Endodermal cell (in vitro differentiated cells): ENCODE data around the gene SFXN5. TPM values are rescaled to one million over a fixed set of nuclear protein-coding genes. Genes with fewer than 3 reads are reported as not detected.

ENCODE experiments used
- DNase-seq: peaks from one replicate; pipeline ENCODE4 v3.0.0-alpha.2; 2017
- H3K27ac ChIP-seq: 2 replicates; pipeline ENCODE4 v1.5.1; 2013; ENCODE audit warnings: mild to moderate bottlenecking, low read depth, low read length, moderate library complexity
- H3K27me3 ChIP-seq: 2 replicates; pipeline ENCODE4 v1.6.1; 2013; ENCODE audit warnings: mild to moderate bottlenecking, low read length, moderate library complexity; ENCODE audit not compliant: insufficient read depth, control insufficient read depth, poor library complexity, severe bottlenecking
- H3K36me3 ChIP-seq: 2 replicates; pipeline ENCODE4 v1.7.0; 2013; ENCODE audit warnings: mild to moderate bottlenecking, low read length, moderate library complexity; ENCODE audit not compliant: control insufficient read depth, insufficient read depth
- H3K4me1 ChIP-seq: one replicate; pipeline ENCODE4 v1.7.0; 2013; ENCODE audit warnings: low read length; ENCODE audit not compliant: control insufficient read depth, insufficient read depth
- H3K4me3 ChIP-seq: 2 replicates; pipeline ENCODE4 v1.5.1; 2013; ENCODE audit warnings: mild to moderate bottlenecking, low read length, moderate library complexity
- H3K9ac ChIP-seq: 2 replicates; pipeline ENCODE4 v1.6.1; 2013; ENCODE audit warnings: mild to moderate bottlenecking, low read length, moderate library complexity; ENCODE audit not compliant: poor library complexity, severe bottlenecking; ENCODE audit errors: extremely low read depth
- H3K9me3 ChIP-seq: 2 replicates; pipeline ENCODE4 v1.6.1; 2013; ENCODE audit warnings: mild to moderate bottlenecking, low read length, moderate library complexity; ENCODE audit not compliant: control insufficient read depth
- H3K27ac Mint-ChIP-seq: 2 replicates; pipeline ENCODE4 v1.8.0; 2020; ENCODE audit warnings: mixed read lengths
- H3K27me3 Mint-ChIP-seq: 2 replicates; pipeline ENCODE4 v1.8.0; 2021; ENCODE audit warnings: mild to moderate bottlenecking, mixed read lengths; ENCODE audit not compliant: insufficient read depth
- H3K36me3 Mint-ChIP-seq: 2 replicates; pipeline ENCODE4 v1.8.0; 2020; ENCODE audit warnings: low read depth, mixed read lengths
- H3K4me1 Mint-ChIP-seq: 2 replicates; pipeline ENCODE4 v1.8.0; 2020; ENCODE audit warnings: mixed read lengths
- H3K4me3 Mint-ChIP-seq: 2 replicates; pipeline ENCODE4 v1.8.0; 2020; ENCODE audit warnings: mild to moderate bottlenecking, moderate library complexity, mixed read lengths
- H3K9me3 Mint-ChIP-seq: 2 replicates; pipeline ENCODE4 v1.8.0; 2020; ENCODE audit warnings: mild to moderate bottlenecking, mixed read lengths
- WGBS, 2 experiments: methylation state at CpG; one replicate each; pipeline versions ENCODE4 v1.1.5 to v1.1.7; 2013; ENCODE audit warnings: missing lambda C conversion rate in 2 of 2, mixed read lengths in 1 of 2; ENCODE audit not compliant: insufficient coverage in 1 of 2, insufficient read length in 1 of 2; 5-methylcytosine and 5-hydroxymethylcytosine counted together
- total RNA-seq, 2 donors: library from RNA; stranded (reverse); fragmentation: NEBNext Ultra II Directional in 1 of 2; extraction: Animal tissue kit (Norgen Biotek cat#: 25700) in 1 of 2; gene quantifications; 2 replicates in 1 of 2; 3 replicates in 1 of 2; pipeline ENCODE4 v1.2.1, GENCODE V29; 2021
- TF ChIP-seq, protein P1 (sequence below): fragments of 200-600 bp; sonication (generic); conservative IDR thresholded peaks from 2 replicates; pipeline ENCODE4 v1.5.0; 2021; ENCODE audit warnings: antibody characterized with exemption, mild to moderate bottlenecking

Gene SFXN5
- total RNA-seq, 2 donors from 2014 or later, result 30.7 to 32.8 TPM

DNA sequence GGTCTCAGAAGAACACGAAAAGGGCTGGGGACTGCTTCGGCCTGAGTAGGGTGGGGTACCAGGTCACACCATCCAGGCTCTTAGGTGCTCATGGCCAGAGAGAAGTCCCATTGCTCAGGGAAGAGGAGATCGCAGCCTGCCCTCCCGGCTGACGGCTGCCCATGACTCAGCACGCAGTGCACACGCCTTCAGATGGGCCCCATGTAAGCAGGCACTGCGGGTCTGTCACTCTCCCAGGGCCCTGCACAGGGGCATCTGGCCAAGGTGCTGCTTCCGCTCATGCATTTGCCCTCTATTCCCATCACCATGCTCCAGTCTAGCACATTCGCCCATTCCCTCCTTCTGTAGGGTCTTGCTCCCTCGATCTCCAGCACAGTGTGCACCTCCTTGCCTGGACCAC, 34.7 kb downstream of the SFXN5 start:
- H3K4me3 Mint-ChIP-seq, result no peak overlapping the region
- no peaks in the 10 kb centered on the region for H3K4me1 ChIP-seq
- peaks cover 13% of the 10 kb centered on the region for H3K36me3 ChIP-seq
- no peaks in the 10 kb centered on the region for H3K27me3 ChIP-seq
- H3K4me1 Mint-ChIP-seq, result peaks cover 3% of the 10 kb centered on the region
- H3K9me3 Mint-ChIP-seq, result no peaks in the 10 kb centered on the region
- no peaks in the 10 kb centered on the region for H3K9me3 ChIP-seq
- TF ChIP-seq, protein P1, sequence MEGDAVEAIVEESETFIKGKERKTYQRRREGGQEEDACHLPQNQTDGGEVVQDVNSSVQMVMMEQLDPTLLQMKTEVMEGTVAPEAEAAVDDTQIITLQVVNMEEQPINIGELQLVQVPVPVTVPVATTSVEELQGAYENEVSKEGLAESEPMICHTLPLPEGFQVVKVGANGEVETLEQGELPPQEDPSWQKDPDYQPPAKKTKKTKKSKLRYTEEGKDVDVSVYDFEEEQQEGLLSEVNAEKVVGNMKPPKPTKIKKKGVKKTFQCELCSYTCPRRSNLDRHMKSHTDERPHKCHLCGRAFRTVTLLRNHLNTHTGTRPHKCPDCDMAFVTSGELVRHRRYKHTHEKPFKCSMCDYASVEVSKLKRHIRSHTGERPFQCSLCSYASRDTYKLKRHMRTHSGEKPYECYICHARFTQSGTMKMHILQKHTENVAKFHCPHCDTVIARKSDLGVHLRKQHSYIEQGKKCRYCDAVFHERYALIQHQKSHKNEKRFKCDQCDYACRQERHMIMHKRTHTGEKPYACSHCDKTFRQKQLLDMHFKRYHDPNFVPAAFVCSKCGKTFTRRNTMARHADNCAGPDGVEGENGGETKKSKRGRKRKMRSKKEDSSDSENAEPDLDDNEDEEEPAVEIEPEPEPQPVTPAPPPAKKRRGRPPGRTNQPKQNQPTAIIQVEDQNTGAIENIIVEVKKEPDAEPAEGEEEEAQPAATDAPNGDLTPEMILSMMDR, result no peak
- 93 to 97% methylated on average over 11 of the region's 11 CpGs for WGBS, 2 experiments
- H3K27me3 Mint-ChIP-seq, result no peaks in the 10 kb centered on the region
- H3K27ac ChIP-seq, result no peak overlapping the region
- H3K27ac Mint-ChIP-seq, result no peak overlapping the region
- H3K4me3 ChIP-seq, result no peak overlapping the region
- DNase-seq, result peak; percentile 40
- peaks cover 7% of the 10 kb centered on the region for H3K36me3 Mint-ChIP-seq
- H3K9ac ChIP-seq, result no peak overlapping the region

DNA sequence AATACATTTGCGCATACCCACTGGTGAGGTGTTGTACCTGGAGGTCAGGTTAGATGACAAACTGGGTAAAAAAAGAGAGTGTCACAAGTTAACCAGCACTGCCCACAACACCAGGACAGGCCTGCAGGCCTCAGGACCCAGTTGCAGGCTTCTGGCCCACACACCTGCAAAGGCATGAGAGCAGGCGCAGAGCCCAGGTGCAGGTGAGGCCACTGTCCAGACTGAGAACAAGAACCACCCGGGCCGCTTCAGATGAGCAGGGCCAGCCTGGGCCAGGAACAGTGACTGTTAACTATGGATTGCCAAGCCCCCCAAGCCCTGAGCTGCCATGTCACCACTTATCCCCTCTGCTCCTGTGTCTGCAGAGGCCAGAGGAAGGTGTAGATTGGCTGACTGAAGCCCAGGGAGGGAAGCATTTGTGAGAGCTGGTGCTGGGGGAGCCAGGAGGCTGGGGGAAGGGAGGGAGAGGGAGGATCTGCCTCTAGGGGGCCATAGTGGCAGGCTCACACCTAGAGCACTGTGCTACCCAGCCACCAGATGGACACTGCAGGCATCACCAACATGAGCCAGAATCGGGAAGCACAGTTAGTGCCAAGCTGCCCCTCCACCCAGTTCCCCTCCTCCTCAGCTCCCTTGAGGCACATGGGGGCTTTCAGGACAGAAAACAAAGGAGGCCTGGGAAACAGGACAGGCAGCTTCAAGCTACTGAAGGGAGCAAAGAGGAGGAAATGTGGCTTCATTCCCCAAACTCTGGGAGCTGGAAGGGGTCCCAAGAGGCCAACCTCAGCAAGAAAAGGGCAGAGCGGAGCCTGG, 35.4 kb downstream of the SFXN5 start:
- H3K27ac ChIP-seq, result no peak overlapping the region
- H3K36me3 ChIP-seq, result peaks cover 13% of the 10 kb centered on the region
- H3K27me3 ChIP-seq, result no peaks in the 10 kb centered on the region
- Mint-ChIP-seq H3K27me3 (no peaks in the 10 kb centered on the region), H3K4me3 (no peak overlapping the region), H3K36me3 (peaks cover 7% of the 10 kb centered on the region), H3K9me3 (no peaks in the 10 kb centered on the region), H3K27ac (peak overlapping the region; percentile 69), H3K4me1 (peaks cover 3% of the 10 kb centered on the region)
- H3K4me1 ChIP-seq, result no peaks in the 10 kb centered on the region
- WGBS, 2 experiments, result 92 to 94% methylated on average over 2 to 6 of the region's 6 CpGs
- DNase-seq, result peak; percentile 86
- TF ChIP-seq, protein P1, result peak; percentile 77
- no peak overlapping the region for H3K4me3 ChIP-seq
- no peaks in the 10 kb centered on the region for H3K9me3 ChIP-seq
- no peak overlapping the region for H3K9ac ChIP-seq

DNA sequence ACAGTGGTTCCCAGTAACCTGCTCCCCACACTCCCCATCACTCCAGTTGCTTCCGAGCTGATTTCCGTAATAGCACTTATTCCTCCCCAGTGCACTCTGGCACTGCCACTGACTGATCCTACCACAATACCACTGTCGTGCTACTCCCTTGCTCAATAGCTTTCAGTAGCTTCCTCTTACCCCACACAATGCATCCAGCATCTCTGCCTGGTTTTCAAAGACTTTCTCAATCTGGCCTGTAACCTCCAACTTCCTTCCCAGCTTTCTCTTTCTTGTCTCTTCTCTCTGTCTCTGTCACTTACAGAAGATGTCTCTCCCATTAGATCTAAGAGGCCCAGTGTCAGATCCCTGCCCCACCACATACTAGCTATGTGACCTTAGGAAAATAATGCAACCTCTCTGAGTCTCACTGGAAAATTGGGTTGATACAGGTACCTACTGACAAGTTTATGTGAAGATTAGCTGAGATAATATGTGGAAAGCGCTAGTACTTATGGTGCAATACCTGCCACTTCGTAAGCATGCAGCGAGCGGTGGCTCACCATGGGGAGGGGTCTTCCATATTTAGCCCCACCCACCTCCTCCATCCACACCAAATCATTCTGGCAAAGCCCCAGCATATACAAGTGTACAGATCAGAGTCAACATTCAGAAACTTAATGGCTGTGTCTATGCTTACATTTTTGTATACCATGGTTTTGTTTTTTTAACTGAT, 36.7 kb downstream of the SFXN5 start:
- Mint-ChIP-seq H3K9me3 (no peaks in the 10 kb centered on the region), H3K27ac (no peak overlapping the region), H3K27me3 (no peaks in the 10 kb centered on the region), H3K4me3 (no peak overlapping the region), H3K36me3 (peaks cover 7% of the 10 kb centered on the region), H3K4me1 (peaks cover 3% of the 10 kb centered on the region)
- H3K27ac ChIP-seq, result no peak overlapping the region
- no peak for DNase-seq
- WGBS, 2 experiments, result 94 to 95% methylated on average over 4 to 7 of the region's 7 CpGs
- no peaks in the 10 kb centered on the region for H3K4me1 ChIP-seq
- peaks cover 11% of the 10 kb centered on the region for H3K36me3 ChIP-seq
- H3K9ac ChIP-seq, result no peak overlapping the region
- no peaks in the 10 kb centered on the region for H3K9me3 ChIP-seq
- H3K27me3 ChIP-seq, result no peaks in the 10 kb centered on the region
- H3K4me3 ChIP-seq, result no peak overlapping the region
- TF ChIP-seq, protein P1, result no peak
